ENCODE results near the gene ZFR. TPM values are rescaled to one million over a fixed set of nuclear protein-coding genes. Genes with fewer than 3 reads are reported as not detected.
A peak's percentile ranks its signal among the peaks of the same experiment; 100 is the strongest.

ZFR gene
- total RNA-seq, 1 experiment from 2014 or later: 78.3 TPM

DNA sequence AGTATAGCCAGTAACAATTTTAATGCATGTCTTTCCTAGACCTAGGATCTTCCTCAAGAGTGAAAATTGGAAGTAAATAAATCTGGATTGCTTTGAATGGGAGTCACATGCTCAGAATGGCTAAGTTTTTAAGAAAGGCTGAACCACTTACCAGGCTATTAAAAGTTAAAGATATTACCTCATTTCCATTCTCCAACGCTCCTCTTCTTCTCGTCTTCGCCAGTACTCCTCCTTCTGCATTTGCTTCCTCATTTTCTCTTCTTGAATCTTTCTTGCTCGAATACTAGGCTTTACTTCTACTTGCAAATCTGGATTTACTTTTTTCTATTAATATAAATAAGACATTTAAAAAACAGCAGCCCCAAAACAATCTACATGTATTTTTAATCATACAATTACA, 49.6 kb downstream of the ZFR start:
- H3K27me3 Mint-ChIP-seq (ENCODE audit: insufficient read depth, unreplicated experiment): no peaks in the 10 kb centered on the region
- no peaks in the 10 kb centered on the region for H3K4me1 Mint-ChIP-seq (ENCODE audit: low read depth, unreplicated experiment)
- BruUV-seq (replicated peaks): no TSS peak
- Histone ChIP-seq H3K4me1 (no peaks in the 10 kb centered on the region), H3K4me3 (ENCODE audit: low read depth, low read length) (no peak overlapping the region), H3K9me3 (no peaks in the 10 kb centered on the region), H3K27me3 (replicated peaks; ENCODE audit: control insufficient read depth, insufficient read depth, low read length) (no peaks in the 10 kb centered on the region), H3K36me3 (ENCODE audit: control insufficient read depth, insufficient read depth, low read length) (peaks cover 7% of the 10 kb centered on the region)
- no peak overlapping the region for H3K4me3 Mint-ChIP-seq (ENCODE audit: unreplicated experiment)
- intact Hi-C loops (cut with micrococcal nuclease; ENCODE audit: unreplicated experiment): loop anchor here (5.0 kb wide), 1 partner anchor 217 kb away; no protein-coding TSS in a partner anchor
- TF ChIP-seq, protein P1, sequence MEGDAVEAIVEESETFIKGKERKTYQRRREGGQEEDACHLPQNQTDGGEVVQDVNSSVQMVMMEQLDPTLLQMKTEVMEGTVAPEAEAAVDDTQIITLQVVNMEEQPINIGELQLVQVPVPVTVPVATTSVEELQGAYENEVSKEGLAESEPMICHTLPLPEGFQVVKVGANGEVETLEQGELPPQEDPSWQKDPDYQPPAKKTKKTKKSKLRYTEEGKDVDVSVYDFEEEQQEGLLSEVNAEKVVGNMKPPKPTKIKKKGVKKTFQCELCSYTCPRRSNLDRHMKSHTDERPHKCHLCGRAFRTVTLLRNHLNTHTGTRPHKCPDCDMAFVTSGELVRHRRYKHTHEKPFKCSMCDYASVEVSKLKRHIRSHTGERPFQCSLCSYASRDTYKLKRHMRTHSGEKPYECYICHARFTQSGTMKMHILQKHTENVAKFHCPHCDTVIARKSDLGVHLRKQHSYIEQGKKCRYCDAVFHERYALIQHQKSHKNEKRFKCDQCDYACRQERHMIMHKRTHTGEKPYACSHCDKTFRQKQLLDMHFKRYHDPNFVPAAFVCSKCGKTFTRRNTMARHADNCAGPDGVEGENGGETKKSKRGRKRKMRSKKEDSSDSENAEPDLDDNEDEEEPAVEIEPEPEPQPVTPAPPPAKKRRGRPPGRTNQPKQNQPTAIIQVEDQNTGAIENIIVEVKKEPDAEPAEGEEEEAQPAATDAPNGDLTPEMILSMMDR (IDR thresholded peaks at IDR 0.05; ENCODE audit: insufficient read depth in 1 of 2, low read depth in 1 of 2, low read length in 1 of 2, severe bottlenecking in 1 of 2, unreplicated experiment in 1 of 2): no peak
- ChIA-PET CTCF (no interaction called here), POLR2A (no interaction called here)
- no peak overlapping the region for H3K27ac Mint-ChIP-seq (ENCODE audit: unreplicated experiment)
- H3K36me3 Mint-ChIP-seq (ENCODE audit: insufficient read depth, unreplicated experiment): peaks cover 92% of the 10 kb centered on the region
- H3K9me3 Mint-ChIP-seq (ENCODE audit: unreplicated experiment): no peaks in the 10 kb centered on the region
- DNase-seq: no peak

DNA sequence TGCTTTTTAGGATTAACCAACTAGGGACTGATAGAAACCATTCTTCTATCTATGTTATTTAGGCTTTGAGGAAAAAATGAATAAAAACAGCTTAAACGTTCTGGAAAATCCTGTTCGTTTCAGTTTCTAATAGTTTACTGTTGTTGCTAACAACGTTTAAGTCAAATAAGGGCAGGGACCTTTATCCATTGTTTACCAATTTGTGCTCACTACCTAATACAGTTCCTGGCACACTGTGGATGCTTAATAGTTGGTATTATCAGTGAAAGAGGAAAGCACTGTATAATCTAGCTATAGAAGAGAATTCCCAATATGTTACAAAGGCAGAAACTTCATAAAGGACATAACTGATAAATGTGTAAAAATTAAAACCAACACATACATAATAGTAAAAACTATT, 52.5 kb downstream of the ZFR start:
- H3K4me3 Mint-ChIP-seq (ENCODE audit: unreplicated experiment): no peak overlapping the region
- no TSS peak for BruUV-seq (replicated peaks)
- H3K4me1 Mint-ChIP-seq (ENCODE audit: low read depth, unreplicated experiment): no peaks in the 10 kb centered on the region

DNA sequence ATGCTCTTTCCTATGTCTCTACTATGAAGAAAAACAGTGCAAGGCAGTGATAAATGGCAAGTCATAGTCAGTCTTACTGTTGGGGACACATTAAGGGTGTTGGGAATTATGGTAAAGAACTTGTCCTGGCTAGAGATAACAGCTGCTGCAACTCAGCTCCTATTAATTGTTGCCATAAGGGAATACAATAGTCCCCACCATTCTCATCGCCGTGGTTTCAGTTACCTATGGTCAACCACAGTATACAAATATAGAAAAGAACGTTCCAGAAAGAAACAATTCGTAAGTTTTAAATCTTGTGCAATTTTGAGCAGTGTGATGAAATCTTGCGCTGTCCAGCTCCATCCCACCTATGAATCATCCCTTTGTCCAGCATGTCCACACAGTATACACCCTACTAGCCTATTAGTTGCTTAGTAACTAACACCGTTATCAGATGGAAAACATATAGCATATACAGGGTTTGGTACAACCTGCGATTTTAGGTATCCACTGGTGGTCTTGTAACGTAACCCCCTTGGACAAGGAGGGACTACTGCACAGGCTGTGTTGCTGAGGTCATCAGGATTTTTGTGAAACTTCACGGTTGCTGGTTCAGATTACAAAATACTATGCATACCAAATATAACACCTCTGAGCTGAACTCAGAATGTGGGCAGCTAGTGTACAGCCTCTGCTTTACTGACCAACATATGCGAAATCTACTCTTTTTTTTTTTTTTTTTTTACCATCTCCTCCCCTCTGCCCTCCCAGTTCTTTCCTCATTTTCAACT, 53.5 kb downstream of the ZFR start:
- ChIA-PET CTCF (interaction anchor here (0.7 to 0.8 kb wide), 2 partner anchors 159 to 199 kb away, joined by 3 to 4 read pairs; no protein-coding TSS in a partner anchor), POLR2A (no interaction called here)
- TF ChIP-seq, protein P1 (IDR thresholded peaks at IDR 0.05; ENCODE audit: insufficient read depth in 1 of 2, low read depth in 1 of 2, low read length in 1 of 2, severe bottlenecking in 1 of 2, unreplicated experiment in 1 of 2): no peak
- H3K27me3 ChIP-seq (replicated peaks; ENCODE audit: control insufficient read depth, insufficient read depth, low read length): no peaks in the 10 kb centered on the region
- no TSS peak for BruUV-seq (replicated peaks)
- H3K36me3 Mint-ChIP-seq (ENCODE audit: insufficient read depth, unreplicated experiment): peaks cover 74% of the 10 kb centered on the region
- H3K27ac Mint-ChIP-seq (ENCODE audit: unreplicated experiment): peak overlapping the region; percentile 79
- H3K4me1 Mint-ChIP-seq (ENCODE audit: low read depth, unreplicated experiment): no peaks in the 10 kb centered on the region
- H3K4me3 ChIP-seq (ENCODE audit: low read depth, low read length): no peak overlapping the region
- peak in 1 of 2 experiments; percentile 34 for DNase-seq
- H3K27me3 Mint-ChIP-seq (ENCODE audit: insufficient read depth, unreplicated experiment): no peaks in the 10 kb centered on the region
- no peaks in the 10 kb centered on the region for H3K9me3 ChIP-seq
- intact Hi-C loops (cut with micrococcal nuclease; ENCODE audit: unreplicated experiment): loop anchor here (5.0 kb wide), 1 partner anchor 221 kb away; no protein-coding TSS in a partner anchor
- no peak overlapping the region for H3K4me3 Mint-ChIP-seq (ENCODE audit: unreplicated experiment)
- no peaks in the 10 kb centered on the region for H3K9me3 Mint-ChIP-seq (ENCODE audit: unreplicated experiment)
- no peaks in the 10 kb centered on the region for H3K4me1 ChIP-seq
- peaks cover 5% of the 10 kb centered on the region for H3K36me3 ChIP-seq (ENCODE audit: control insufficient read depth, insufficient read depth, low read length)

More for the DNA sequence above, 52.5 kb downstream of the ZFR start:
- Histone ChIP-seq H3K27me3 (replicated peaks; ENCODE audit: control insufficient read depth, insufficient read depth, low read length) (no peaks in the 10 kb centered on the region), H3K36me3 (ENCODE audit: control insufficient read depth, insufficient read depth, low read length) (peaks cover 5% of the 10 kb centered on the region), H3K4me1 (no peaks in the 10 kb centered on the region), H3K9me3 (no peaks in the 10 kb centered on the region), H3K4me3 (ENCODE audit: low read depth, low read length) (no peak overlapping the region)
- DNase-seq: no peak
- H3K27ac Mint-ChIP-seq (ENCODE audit: unreplicated experiment): peak overlapping the region; percentile 79
- intact Hi-C loops (cut with micrococcal nuclease; ENCODE audit: unreplicated experiment): loop anchor here (5.0 kb wide), 1 partner anchor 220 kb away; no protein-coding TSS in a partner anchor
- H3K9me3 Mint-ChIP-seq (ENCODE audit: unreplicated experiment): no peaks in the 10 kb centered on the region
- POLR2A ChIA-PET: no interaction called here
- CTCF ChIA-PET: no interaction called here
- peaks cover 77% of the 10 kb centered on the region for H3K36me3 Mint-ChIP-seq (ENCODE audit: insufficient read depth, unreplicated experiment)
- TF ChIP-seq, protein P1 (IDR thresholded peaks at IDR 0.05; ENCODE audit: insufficient read depth in 1 of 2, low read depth in 1 of 2, low read length in 1 of 2, severe bottlenecking in 1 of 2, unreplicated experiment in 1 of 2): no peak
- no peaks in the 10 kb centered on the region for H3K27me3 Mint-ChIP-seq (ENCODE audit: insufficient read depth, unreplicated experiment)
